NCI-H748 (cell line): ENCODE data around the gene MRPS22.
A peak's percentile ranks its signal among the peaks of the same experiment; 100 is the strongest.

Experiments
- DNase-seq: peaks from one replicate; lab custom pipeline; 2025; ENCODE audit not compliant: unreplicated experiment; lab: John Stamatoyannopoulos, UW

MRPS22 gene

DNA sequence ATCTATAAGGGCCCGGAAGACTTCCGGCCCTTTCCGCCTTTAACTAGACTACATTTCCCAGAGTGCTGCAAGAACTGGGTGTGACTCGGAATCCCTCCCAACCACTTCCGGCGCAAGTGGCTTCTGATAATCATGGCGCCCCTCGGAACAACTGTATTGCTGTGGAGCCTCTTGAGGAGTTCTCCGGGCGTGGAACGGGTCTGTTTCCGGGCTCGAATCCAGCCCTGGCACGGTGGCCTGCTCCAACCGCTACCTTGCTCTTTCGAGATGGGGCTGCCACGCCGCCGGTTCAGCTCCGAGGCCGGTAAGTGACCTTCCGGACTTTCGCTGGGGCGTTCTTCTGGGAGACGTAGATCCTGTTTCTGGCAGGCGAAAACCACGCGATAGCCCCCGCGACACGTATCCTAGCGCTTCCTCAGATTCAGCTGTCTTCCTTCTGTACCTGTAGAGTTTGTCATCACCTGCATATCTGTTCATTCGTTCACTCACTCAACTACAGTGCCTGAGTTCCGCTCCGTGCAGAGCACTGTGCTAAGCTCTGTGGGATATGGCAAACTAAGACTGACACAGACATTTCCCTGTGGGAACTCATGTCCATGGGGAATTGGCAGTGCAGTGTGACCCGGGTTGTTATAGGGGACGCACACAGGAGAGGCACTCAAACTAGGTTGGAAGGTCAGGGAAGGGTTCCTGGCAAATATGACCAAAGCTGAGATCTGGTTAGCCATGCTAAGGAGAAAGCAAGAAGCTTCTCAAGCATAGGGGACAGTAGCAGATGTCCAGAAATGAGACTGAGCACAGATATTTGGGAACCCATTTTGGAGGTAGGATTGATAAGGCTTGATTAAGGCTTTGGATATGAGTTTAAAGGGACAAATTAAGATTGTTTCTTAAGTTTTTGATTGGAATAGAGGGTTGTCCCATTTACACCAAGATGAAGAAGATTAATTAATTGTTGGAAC, at the start of gene MRPS22:
Gene MRPS22, plus strand, starts transcription at position 126 of the 962 bp plus-strand sequence. Its CDS starts 7 bp downstream, at position 133.
- DNase-seq, result peak; percentile 83

DNA sequence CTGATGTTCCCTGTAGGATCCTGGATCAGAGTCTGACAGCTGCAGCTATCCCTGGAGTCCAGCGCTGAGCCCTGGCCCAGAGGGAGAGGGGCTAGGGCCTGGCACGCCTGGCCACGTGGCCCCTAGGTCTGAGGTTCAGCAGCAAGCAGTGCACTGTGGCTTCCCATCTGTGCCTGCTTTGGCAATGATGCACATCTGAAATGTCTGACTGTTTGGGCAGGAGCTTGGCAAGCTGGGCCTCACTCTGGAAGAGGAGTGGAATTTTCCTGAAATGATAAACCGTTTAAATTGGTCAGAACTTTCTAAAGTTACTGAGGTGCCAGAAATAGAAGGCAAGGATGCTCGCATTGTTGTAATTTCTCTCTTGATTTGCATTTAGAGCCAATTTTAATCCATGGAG, 48.8 kb upstream of the MRPS22 start:
- DNase-seq, result no peak

DNA sequence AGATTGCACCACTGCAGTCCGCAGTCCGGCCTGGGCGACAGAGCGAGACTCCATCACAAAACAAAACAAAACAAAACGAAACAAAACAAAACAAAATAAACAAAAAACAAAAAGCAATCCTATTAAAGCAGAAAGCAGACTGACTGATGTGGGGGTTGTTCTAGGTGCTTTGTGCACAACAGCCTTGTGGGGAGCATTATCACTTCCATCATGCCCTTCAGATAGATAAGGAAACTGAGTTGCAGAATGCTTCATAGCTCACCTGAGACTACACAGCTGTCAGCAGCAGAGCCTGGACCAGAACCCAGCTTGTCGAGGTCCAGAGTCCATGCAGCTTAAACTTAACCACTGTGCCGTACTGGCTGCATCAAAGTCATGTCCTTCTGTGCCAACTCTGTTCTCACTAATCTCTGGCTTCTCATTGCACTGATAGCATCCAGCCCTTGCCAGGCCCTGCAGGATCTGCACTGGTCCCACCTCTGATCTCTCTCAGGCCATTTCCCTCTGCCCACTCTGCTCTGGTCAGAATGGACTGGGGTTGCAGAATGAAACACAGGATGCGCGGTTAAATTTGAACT, 47.6 kb upstream of the MRPS22 start:
- no peak for DNase-seq

DNA sequence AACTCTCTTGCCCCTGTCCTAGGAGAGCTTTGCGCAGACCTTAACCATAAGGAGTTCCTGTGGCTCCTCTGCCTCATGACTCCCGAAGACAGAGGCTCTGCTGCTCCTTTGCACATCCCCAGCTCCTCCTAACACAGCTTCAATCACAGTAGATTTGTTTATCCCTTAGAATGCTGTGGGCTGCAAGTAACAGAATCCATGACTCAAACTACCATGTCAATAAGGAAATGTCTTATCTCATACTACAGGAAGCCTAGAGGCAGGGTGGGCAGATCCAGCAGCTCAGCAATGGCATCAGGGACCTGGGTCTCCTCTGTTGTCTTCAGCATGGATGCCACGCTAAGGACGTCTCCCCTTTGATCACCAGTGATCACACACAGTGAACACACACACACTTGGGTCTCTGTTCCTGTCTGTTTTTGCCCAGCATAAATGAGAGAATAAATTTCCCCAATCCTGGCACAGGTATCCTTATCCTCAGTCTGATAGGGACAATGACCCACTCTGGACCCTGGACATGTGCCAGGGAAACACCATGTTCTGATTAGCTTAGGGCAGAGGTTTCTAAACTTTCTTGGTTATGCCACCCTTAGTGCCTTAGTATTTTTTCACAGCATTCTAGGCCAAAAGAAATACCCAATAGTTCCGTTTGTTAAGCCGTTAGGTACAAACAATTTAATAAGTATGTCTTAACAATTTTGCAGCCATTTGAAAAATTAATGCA, 46.1 kb upstream of the MRPS22 start:
- no peak for DNase-seq

DNA sequence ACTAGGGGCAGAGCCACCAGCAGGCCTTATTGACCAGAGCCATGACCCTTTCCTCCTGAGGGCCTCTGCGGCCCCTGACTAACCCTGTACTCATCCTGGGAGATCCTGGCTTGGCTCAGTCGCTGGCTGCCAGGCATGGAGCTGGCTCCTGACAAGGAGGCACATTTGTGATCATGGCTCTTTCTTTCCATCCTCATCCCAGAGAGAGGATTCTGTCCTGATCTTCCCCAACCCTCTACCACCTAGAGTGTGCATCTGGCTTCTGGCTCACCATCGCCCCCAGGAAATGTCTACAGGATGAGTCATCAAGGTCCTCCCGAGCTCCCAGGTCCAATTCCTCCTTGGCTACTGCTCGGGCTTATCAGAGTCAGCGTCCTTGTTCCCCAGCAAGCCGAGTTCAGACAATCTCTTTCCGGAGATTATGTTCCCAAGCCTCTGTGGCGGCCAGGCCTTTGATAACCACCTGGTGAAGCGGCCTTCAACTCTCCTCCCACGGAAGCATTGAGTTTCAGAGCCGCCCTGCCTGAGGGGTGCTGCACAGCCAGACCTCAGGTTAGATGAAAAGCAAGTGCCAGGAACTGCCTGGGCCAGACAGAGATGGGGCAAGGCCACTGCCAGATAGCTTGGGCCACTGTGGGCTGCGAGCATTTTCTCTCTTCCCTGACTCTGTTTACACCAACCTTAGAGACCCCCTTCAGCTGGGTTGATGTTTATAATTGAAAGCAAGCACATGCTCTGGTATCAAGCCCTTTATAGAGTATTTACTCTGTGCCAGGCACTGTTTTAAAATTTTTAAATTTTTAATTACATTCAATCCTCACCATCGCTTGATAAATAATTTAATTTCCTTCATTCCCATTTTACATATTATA, 44.3 kb upstream of the MRPS22 start:
- DNase-seq, result no peak

DNA sequence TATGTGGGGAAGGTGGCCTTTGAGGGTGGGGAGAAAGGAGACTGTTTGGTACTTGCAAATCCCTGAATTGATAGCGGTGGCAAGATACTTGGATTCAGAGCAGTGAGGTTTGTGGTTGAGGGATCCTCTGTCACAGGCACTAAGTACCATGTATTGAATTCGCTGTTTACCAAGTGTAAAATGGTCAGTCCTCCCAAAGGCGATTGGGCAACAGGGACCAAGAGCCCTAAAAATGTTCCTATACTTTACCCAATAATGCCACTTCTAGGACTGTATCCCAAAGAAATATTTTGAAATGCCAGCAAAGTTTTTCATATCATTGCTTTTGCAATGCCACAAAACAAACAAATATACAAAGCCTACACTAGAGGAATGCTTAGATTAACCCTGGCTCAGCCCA, 43.4 kb upstream of the MRPS22 start:
- no peak for DNase-seq

DNA sequence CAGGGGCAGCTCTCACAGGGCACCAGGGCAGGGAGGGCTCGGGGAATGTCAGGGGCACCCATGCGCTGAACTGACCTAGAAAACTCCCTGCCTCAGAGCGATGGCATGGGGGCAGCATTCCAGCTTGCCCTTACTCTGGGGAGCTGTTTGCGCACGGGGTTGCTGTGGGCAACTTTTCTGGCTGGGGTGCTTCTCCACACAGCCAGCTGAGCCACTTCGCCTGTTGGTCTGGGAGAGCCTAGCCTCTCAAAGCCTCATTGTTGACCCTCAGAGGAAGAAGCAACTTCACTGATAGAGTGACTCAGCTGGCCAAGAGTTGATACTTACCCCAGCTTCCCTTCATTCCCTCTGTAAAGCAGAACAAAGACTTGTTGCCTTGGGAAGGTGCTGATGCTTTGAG, 42.6 kb upstream of the MRPS22 start:
- DNase-seq, result no peak

DNA sequence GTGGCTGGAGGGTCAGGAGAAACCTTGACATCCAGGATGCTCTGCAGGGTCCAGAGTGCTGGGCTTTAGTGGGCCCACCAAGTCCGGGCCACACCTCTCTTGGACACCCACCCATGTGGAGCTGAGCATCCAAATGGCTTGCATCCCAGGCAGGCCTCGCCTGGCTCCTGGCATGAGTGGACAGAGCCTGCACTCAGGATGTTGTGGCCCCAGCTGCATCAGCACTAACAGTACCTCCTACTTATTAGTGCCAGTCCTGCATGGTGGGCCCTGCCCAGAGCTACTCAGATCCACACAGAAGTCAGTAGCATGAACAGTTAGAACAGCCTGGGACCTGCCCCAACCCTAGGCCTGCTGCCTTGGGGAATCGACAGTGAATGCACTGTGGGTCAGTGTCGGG, 42.2 kb upstream of the MRPS22 start:
- no peak for DNase-seq

DNA sequence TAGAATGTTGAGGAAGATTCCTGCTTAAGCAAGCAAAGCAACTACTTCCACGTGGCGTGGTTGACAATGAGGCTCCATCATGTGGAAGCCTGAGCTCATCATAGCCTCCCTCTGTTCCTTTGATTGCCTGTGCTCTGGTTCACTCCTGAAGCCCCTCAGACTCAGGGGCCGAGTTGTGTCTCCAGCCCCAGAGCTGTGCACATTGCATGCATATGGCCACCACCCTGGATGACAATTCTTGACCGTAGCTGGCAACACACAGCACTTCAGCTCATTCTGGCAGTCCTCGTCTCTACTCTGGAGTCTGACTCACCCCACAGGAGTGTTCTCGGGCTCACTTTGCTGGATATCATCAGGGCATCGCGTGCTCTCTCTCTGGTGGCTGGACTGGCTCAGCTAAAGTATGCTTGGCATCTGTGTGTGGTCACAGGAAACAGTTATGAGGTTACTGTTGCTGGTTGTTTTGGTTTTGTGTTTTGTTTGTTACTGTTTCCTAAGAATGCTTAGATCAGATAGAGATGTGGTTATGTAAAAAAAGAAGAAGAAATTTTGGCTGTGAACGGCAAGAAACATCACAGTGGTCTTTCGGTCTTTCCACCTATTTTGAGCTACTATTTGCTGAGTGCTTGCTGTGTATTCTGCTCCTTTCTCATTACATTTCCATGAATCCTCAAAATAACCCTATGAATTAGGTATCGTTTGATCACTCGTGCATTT, 41.6 kb upstream of the MRPS22 start:
- DNase-seq, result no peak

DNA sequence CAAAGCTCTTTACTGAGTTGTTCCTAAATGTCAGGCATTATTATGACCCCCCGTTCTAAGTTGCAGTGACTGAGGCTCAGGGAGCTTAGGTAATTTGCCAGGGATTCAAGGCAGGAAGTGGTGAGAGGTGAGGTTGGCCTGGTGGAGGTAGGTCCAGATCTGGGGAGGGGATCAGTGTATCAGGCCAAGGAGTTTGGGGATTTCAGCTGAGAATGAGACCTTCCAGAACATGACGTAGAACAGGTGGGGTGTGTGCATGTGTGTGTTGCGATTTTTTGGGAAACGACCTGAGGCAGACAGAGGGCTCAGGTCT, 41.1 kb upstream of the MRPS22 start:
- no peak for DNase-seq

DNA sequence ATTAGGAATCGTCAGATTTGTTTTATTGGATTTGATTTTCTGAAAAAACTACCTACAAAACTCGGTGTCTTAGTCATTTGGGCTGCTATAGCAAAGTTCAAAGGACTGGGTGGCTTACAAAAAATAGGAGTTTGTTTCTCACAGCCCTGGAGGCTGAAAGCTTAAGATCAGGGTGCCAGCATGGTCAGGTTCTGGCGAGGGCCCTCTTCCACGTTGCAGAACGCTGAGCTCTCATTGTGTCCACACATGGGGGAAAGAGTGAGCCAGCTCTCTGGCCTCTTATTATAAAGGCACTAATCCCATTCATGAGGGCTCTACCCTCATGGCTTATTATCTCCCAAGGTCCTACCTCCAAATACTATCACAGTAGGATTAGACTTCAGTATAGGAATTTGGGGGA, 40.6 kb upstream of the MRPS22 start:
- no peak for DNase-seq

DNA sequence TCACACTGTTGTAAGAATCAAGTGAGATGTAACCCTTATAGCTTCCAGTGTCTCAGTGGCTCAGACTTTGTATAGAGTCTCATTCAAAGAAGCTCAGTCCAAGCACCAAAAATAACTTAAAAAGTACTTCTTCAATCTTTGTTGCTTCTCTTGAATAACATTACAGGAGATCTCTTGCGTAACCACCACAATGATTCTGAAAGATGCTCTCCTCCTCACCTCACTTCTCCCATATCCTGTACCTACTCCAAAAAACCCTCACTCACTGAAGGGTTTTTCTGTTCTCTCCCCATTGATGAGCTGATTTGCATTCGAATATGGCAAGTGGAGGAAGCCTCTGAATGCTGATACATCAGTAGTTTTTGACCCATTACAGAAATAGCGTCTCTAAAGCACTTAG, 39.4 kb upstream of the MRPS22 start:
- no peak for DNase-seq

DNA sequence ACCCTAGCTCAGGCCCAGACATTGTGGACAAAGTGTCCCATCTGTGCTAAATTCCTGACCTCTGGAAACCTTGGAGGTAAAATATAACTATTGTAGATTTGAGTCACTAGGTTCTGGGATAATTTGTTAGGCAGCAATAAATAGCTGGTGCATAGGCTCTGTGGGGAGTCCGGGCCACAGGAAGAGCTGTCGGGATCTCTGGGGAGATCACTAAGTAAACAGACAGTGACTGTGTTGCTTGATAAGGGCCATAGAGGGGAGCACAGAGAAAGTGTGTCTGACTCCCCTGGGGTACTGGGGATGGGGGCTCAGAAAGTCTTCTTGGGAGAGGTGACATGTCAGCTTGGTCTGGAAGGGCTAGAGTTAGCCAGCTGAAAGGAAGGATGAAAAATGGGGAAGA, 37.7 kb upstream of the MRPS22 start:
- DNase-seq, result no peak

DNA sequence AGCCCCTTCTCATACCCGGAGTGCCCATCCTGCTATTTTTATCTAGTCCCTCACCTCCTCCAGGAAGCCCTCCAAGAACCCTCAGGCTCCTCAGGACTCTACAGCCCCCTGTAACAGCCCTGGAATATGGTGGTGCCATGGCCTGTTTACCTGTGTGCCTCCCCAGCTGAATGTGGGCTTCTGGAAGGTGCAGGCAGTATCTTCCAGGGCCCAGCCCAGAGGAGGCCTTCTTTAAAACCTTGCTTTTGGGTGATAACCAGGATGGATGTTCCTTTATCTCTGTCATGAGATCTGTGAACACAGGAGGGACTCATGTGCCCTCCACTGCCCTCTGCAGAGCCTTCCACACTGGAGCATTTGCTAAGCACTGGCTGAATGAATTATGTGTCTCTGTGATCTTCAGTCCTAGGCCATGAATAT, 36.7 kb upstream of the MRPS22 start:
- no peak for DNase-seq

DNA sequence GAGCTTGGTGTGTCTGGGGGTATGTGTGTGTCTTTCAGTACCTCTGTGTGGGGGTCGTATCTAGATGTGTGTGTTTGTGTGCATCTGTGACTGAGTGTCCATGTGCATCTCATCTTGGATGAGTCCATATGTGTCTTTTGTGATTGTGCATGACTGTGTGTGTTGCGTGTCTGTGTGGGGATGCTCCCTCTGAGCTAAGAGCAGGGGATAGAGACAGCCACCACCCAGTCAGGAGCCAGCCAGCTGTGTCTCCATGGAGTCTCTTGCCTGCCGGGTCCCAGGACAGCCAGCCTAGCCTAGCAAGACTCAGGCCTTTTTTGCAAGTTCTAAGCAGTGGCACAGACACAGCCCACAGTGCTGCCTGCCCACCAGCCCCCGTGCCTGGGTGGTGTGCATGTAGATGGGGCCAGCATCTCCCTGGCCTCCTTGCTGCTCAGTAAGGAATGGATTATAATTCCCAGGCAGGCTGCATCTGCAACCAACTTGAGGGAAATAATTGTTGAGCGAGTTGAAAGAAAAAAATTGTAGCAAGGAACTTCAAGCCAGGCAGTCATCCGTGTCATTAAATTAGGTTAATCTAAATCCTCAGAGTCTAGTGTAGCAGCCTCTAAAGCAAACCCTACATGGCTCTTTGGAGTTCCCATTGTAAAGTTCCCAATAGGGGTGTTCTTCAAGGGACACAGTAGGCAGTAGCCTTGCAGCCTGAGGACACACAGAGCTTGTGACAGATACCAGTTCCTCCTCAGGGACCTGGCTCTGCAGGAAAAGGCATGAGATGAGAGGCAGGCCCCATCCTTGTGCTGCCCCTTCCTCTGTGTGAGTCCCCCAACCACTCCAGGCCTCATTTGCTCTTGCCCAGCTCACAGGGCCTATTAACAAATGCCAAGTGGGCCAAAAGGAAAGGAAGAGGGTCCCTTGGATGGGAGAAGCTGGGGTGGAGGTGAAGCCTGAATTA, 35.9 kb upstream of the MRPS22 start:
- DNase-seq, result no peak

DNA sequence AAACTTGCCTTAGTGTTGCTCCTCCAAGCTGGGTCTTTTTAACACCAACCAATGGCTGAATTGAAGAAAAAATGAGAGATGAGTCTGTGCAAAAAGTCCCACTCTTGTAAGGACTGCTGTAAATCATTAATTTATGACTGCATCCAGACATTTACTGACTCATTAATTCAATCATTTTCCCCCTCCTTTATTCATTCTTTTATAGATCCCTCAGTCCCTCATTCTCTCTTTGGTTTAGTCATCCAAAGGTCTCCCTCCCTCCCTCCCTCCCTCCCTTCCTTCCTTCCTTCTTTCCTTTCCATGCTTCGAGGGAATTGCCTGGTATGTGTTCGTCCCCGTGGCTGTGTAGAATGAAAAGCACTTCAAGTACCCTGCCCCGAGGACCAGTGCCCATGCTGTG, 35.3 kb upstream of the MRPS22 start:
- no peak for DNase-seq

DNA sequence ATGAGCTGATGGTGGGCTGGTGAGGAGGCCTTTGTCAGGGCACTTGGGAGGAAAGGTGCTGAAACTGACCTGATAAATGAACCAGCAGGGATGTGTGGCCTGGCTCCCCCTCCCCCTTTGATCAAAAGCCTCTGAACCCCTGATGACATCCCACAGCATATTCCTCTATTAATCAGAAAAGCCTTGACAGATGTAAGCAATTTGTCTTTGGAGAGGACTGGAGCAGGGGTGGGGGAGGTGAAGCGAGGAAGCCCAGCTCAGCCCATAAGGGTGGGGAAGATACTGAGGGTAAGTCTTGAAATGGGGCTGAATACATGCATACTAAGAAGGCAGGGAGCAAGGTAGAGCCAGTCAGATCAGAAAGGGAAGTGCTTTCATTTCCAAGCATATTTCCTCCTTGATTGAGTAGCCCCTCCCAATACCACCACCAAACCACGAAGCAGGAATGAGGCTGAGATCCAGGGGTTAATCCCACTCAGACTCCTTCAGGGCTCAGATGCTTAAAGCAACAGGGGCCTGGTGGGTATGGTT, 34.7 kb upstream of the MRPS22 start:
- DNase-seq, result no peak

DNA sequence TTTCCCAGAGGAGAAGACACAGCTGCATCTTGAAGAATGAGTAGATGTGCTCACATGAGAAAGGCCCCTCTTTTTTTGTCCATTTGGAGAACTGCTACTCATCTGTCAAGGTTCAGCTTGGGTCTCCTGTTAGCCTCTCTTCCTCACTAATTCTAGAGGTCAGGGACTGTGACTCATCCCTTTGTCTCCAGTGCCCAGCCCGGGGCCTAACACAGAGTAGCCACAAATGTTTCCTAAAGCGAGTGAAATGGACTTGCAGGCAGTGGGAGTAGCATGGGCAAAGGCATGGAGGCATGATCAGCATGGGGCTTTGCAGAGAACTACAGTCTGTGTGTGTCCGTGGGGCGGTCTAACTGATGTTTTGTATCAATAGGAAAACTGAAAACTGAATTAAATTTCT, 33.9 kb upstream of the MRPS22 start:
- no peak for DNase-seq

DNA sequence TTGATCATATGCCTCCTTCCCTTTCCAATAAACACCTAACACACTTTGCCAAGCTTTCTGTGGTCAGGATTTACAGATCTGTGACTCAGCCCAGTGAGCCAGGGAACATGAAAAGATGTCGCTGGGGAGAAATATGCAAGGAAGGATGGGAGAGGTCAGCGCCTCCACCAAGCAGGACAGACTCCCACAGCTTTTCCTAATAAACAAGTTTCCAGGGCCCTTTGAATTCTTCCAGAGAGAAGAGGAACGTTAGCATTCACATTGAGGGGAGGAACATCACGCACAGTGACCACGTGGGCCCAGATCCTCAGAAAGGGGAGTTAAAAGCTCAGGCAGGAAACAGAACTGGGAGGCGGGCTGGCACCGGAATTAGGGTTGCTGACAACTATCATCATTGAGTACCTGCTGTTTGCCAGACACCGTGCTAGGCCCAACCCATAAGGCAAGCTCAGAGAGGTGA, 33.3 kb upstream of the MRPS22 start:
- no peak for DNase-seq
